ENCODE measurements around the gene MTCL1.

The MTCL1 gene

DNA sequence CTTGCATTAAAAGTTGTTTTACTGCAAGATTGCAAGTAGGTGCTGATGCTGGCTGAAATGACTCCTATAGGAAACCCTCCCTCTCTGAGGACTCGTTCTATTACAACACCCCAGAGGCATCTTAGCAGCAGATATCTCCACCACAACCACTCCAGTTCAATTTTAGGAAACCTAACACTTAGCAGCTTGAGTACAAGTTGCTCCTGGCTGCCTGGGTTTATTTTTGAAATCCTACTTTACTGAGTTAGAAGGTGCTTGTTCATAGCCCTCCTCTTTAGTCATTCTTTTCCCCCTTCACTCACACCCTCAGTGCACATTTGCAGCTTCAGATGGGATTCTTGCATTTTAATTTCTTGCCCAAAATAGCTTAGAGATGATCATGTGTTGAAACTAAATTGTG lies 111.5 kb downstream of the MTCL1 start:
- no peak for DNase-seq

GRCh38 chr18:8818982-8819381 lies 113.6 kb downstream of the MTCL1 start:
- no peak for DNase-seq

- DNase-seq = no peak
Observed at GRCh38 chr18:8820396-8821082, 115.2 kb downstream of the MTCL1 start.

GRCh38 chr18:8821083-8821465 lies 115.7 kb downstream of the MTCL1 start:
- no peak for DNase-seq

GRCh38 chr18:8821531-8821930 lies 116.2 kb downstream of the MTCL1 start:
- DNase-seq = no peak

DNA sequence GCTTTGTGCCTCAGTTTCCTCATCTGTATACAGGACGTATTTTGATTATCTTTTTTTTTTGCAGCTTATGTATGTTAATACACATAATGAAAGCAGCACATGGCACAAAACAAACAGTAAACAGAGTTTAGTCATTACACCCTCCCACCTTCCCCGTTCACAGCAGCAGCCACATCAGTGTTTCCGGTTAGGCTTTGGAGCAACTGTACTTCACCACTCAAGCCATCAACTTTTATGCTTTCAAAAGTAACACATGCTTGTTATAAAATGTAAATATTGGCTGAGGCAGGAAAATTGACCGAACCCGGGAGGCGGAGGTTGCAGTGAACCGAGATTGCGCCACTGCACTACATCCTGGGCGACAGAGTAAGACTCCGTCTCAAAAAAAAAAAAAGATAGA lies 117.3 kb downstream of the MTCL1 start:
- no peak for DNase-seq

GRCh38 chr18:8823530-8823929 lies 118.2 kb downstream of the MTCL1 start:
- no peak for DNase-seq

DNA sequence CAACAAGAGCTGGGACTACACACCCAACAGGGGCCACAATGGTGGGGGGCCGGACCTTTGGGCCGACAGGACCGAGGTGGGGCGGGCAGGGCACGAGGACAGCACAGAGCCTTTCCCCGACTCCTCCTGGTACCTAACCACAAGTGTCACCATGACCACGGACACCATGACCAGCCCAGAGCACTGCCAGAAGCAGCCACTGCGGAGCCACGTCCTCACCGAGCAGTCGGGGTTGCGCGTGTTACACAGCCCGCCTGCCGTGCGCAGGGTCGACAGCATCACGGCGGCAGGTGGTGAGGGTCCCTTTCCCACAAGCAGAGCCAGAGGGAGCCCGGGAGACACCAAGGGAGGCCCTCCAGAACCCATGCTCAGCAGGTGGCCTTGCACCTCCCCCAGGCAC lies 119.5 kb downstream of the MTCL1 start:
- no peak for DNase-seq

GRCh38 chr18:8825273-8825672 lies 119.9 kb downstream of the MTCL1 start:
- no peak for DNase-seq

DNA sequence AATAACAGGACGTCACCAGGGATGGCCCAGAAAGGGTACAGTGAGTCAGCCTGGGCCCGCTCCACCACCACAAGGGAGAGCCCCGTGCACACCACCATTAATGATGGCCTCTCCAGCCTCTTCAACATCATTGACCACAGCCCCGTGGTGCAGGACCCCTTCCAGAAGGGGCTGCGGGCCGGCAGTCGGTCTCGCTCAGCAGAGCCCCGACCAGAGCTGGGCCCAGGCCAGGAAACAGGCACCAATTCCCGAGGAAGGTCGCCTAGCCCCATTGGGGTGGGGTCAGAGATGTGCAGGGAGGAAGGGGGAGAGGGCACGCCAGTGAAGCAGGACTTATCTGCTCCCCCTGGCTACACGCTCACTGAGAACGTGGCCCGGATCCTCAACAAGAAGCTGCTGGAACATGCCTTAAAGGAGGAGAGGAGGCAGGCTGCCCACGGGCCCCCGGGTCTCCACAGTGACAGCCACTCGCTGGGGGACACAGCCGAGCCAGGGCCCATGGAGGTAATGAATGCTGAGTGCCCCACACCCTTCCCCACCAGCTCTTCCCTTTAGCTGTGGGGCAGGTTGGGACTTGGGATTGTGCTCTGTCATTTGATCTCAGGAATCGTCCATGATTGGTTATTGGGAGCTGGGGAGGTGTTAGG lies 120.5 kb downstream of the MTCL1 start:
- DNase-seq = no peak

GRCh38 chr18:8826514-8826913 lies 121.2 kb downstream of the MTCL1 start:
- no peak for DNase-seq

GRCh38 chr18:8826971-8827370 lies 121.6 kb downstream of the MTCL1 start:
- DNase-seq = no peak

GRCh38 chr18:8828300-8828699 lies 122.9 kb downstream of the MTCL1 start:
- no peak for DNase-seq

DNA sequence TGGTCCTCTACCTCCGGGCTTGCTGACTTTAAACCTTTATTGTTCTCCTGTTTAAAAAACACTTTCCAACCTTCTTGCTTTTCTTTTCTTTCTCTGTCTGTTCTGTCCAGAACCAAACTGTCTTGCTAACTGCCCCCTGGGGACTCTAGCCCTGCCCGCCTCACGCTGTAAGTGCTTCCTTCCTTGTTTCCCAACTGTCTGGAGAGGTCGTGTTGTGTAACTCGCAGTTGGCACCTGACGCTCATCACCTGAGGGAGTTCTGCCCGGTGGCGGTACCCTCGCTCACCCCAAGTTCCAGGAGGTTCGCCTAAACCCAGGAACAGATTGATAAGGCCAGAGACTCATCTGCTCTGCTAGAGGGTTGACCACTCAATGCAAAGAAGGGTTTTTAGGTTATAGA lies 123.4 kb downstream of the MTCL1 start:
- DNase-seq = no peak

DNA sequence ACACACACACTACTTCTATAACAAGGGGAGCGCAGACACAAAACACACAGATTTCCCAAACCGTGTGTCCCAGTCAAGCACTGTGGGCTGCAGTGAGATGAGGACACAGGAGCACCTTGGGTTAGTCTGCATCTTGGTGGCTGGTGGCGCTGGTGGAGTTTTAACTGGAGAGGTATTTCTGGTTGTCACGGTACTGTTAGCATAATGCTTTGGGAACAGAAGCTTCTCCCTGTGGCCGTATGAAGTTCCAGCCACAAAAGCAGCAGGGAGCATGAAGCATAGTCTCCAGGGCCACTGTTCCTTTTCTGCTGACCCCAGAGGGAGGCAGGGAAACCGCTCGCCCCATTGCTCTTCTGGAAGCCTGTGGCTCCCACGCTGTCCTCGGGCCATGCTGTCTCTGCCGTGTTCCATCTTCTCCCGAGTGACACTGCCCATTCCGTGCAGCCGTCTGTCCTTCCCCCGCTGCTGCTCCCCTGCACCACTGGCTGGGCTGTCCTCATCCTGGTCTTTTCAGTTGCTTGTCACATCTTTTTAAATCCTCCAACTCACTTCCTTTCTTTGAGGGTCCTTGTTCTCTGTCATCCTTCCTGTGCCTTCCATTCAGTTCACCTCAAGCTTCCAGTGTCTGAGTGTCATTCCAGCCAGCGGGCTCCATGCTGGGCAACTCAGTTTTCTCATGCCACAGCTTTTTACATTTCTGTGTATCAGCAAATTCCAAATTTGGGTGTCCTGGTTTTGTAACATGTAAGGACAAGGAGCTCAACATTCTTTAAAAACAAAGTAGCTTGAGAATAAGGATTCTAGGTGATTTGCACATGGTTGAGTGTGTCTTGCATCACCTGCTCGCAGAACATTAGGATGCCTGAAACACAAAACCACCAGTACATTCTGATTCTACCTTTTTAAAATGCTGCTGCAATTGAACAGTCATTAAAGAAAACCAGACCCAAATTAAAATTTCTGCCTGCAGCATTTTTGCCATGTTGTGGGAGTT lies 125.0 kb downstream of the MTCL1 start:
- no peak for DNase-seq

GRCh38 chr18:8831112-8831511 lies 125.8 kb downstream of the MTCL1 start:
- DNase-seq = no peak

- DNase-seq = no peak
Observed at GRCh38 chr18:8831531-8831930, 126.2 kb downstream of the MTCL1 start.

DNA sequence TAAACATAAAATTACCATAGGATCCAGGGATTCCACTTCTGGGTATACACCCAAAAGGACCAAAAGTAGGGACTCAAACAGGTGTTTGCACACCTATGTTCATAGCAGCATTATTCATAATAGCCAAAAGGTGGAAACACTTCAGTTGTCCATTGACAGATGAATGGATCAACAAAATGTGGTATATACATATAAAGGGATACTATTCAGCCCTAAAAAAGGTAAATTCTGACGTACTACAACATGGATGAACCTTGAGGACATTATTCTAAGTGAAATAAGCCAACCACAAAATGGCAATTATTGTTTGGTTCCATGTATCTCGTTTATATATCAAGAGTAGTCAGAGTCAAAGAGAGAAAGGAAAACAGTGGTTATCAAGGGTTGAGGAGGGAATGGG lies 128.1 kb downstream of the MTCL1 start:
- no peak for DNase-seq

DNA sequence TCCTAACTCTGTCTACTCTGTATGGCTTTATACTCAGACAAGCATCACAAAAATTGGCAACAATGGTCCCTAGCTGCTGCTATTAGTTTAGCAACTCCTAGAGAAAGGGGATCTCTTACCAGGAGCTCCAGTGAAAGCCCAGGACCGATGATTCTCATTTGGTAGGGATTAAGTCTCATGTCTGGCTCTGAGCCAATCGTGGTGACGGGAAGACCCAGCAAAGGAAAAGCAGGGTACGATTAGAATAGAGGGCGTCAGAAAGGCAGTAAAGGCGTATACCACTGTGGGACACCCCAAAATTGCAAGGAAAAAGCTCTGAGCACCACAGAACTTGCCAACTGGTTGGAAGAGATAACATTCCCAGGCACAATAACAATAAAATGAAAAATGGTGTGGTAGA lies 129.5 kb downstream of the MTCL1 start:
- no peak for DNase-seq

DNA sequence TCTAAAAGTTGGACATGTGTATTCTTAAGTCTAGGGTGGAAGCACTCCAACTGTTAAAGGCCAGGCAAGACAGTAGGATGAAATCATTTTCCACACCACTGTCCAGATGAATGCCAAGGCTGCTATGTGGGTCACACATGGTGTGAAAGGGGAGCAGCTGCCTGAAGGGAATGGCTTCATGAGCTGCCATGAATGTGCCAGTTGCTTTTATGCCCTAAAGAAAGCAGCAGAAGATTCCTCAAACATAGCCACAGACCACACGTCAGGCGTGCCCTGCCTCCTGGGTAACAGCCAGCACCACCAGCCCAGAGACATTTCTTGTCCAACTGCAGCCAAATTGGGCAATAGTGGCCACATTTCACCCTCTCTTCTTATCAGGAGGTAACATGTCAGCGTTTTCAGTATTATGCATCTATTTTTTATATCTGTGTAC lies 130.2 kb downstream of the MTCL1 start:
- DNase-seq = no peak

DNA sequence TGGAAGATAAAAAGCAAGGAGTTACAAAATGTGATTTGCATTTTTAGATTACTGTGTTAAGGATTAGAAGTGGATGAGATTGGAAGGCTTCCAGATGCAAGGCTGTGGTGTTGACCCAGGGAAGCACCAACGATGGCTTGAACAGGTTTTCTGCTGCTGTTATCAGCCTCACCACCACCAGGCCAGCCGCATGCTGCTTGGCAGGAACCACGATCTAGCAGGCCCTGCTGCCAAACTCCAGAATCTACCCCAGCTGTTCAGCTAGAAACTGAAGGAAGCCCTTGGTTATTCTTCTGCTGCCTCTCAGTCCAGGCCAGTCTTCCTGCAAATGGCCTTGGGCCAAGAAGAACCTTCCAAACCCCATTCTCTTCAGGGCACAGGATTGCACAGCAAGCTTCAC lies 133.9 kb downstream of the MTCL1 start:
- no peak for DNase-seq

- no peak for DNase-seq
Observed at GRCh38 chr18:8841781-8842485, 136.6 kb downstream of the MTCL1 start.

GRCh38 chr18:8842506-8842905 lies 137.2 kb downstream of the MTCL1 start:
- DNase-seq = no peak
